ENCODE data around the gene TSPAN5. TPM values are rescaled to one million over a fixed set of nuclear protein-coding genes. Genes with fewer than 3 reads are reported as not detected.

TSPAN5 gene
- total RNA-seq, 1 experiment from 2014 or later = 86.5 TPM

DNA sequence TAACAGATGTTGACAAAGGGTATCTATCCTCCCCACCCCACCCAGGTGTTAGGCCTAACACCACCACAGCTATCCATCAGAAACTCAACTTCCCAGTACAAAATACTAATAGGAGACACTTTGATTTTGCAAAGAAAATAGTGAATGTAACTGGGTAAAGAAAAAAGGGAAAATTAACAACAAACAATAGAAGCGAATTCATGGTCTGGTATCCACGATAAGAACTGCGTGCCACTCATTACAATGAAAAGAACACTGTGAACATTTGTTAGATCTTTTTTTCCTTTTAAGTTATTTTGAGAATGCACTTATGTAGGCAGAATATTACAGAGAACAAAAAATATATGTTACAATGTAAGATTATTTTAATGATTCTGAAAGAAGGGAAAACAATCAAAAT, 12.0 kb downstream of the TSPAN5 start:
- DNase-seq (ENCODE audit: low read depth) = no peak

DNA sequence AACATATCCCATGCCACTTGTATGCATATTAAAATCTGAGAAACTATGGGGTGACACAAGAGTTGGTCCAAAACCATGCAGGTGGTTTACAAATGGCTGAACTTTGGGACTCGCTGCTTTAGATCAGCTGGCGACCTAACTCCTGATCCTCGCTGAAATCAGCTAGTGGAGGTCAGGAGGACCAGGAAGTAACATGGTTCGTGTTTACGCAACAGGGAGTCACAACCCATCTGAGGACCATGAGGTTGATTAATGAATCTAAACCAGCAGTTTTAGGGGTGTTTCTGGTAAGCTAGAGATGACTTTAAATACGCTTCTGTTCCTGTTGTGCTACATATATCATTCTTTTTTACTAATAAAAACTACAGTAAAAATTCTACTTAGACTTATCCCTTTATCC, 12.9 kb downstream of the TSPAN5 start:
- DNase-seq (ENCODE audit: low read depth) = no peak

DNA sequence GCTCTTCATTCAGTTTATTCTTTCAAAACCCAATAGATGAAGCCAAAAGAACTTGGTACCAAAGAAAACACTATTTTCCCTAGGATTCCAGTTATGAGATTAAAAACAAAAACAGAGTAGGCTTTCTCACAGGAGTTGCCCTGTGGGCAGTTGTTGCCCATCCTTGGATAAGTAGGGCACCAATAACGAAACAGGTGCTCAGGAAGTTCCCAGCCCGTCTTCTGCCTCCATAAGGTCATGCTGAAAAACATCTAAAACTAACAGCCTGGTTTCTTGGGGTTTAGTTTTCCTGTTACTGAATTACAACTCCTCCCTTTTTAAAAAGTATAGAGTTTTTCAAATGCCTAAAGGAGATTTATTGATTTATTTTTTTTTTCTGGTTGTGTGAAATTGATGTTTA, 14.7 kb downstream of the TSPAN5 start:
- DNase-seq (ENCODE audit: low read depth) = no peak

DNA sequence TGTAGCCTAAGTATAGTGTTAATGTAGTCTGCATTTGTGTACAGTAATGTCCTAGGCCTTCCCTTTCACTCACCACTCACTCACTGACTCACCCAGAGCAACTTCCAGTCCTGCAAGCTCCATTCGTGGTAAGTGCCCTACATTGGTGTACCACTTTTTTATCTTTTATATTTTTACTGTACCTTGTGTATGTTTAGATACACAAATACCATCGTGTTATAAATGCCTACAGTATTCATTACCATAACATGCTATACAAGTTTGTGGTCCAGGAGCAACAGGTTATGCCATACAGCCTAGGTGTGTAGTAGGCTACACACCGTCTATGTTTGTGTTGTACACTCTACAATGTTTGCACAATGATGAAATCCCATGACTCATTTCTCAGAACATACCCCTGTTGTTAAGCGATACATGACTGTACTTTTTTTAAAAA, 15.4 kb downstream of the TSPAN5 start:
- DNase-seq (ENCODE audit: low read depth) = peak; percentile 74

DNA sequence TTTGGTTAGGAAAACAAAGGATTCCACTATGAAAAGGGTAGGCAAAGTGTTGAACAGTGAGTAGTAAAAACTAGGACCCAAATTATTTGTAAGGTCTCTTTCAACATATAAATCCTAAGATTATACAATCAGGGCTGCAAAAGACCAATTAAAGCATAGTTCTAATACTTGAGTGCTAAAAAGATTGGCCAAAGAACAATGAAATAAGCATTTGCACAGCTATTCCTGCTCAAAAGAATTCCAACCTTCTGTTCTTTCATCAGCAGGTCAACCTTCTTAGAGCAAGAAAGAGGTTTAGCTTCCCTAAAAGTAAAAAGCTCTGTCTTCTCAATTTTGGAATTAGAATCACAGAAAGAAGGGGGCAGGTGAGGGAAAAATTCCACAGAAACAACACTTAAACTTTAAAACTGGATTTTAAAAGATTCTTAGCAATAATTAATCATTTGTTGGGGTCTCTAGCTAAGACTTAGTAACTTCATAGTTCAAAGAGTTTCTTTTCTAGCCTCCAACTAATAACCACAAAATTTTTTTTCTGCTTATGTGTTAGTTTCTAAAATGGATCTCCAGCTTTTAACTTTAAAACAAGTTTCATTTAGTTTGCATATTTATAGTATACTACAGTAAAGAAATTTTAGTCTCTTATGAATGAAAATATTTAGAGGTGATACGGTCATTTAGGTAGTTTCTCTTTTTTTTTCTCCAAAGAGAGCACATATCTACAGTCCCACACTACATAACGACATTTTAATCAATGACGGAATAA, 16.3 kb downstream of the TSPAN5 start:
- no peak for DNase-seq (ENCODE audit: low read depth)

DNA sequence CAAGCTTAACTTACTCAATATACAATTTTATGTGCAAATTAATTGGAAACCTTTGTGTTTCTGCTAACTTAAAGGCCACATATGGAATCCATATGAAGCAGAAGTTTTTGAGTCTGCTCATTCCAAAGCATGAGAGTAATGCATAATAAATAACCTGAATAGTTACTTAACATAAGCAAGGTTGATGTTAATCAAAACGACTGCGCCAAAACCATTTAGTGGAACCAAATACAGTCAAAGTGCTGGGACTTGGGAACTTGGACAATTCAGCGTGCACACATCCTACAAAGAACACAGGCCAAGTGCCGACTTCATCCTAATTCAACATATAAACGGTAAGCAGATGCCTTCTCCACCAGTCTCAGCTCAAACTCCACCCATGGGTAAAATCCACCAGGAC, 17.0 kb downstream of the TSPAN5 start:
- no peak for DNase-seq (ENCODE audit: low read depth)

DNA sequence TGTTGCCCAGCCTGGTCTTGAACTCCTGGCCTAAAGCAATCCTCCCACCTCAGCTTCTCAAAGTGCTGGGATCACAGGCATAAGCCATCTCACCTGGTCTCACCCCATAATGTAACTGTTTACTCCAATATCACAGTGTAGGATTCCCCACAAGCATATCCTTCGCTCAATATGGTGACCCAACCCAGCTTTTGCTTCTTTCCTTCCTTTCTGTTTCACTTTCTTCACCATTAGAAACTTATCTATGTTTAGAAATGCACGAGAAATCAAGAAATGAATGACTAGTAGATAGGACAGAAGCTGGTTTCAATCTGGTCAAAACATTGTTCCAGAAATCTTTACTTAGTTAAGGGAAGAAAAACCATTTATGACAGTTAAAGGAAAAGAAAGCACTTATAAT, 18.9 kb downstream of the TSPAN5 start:
- no peak for DNase-seq (ENCODE audit: low read depth)

DNA sequence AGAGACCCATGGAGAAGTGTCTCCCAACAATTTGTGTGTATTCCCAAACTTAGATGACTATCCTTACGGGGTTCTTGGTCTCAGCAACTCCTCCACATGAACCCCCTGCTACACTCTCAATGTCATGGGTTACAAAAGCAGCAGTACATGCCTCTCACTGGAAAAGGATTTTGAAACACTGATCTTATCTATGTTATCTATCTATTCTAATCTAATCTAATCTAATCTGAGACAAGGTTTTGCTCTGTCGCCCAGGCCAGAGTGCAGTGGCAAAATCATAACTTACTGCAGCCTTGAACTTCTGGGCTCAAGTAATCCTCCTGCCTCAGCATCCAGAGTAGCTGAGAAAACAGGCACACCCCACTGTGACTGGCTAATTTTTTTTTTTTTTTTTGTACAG, 19.3 kb downstream of the TSPAN5 start:
- no peak for DNase-seq (ENCODE audit: low read depth)

DNA sequence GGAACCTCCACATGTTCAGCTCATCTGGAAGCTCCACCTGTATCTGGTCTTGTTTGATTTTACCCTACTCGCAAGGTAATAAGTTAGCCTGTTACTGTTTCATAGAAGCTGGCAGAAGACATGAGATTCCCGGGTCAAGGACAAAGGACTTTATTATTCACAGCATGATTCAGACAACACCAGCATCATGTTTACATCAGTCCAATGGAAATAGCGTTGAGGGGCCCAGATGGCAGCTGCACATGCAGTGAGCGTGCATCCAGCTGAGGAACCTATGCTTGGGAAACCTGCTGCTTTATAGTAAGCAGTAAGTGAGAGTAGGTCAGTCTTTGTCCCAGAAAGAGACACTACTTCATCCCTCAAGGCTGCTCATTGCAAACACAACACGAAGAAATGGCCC, 19.8 kb downstream of the TSPAN5 start:
- DNase-seq (ENCODE audit: low read depth) = peak; percentile 45

DNA sequence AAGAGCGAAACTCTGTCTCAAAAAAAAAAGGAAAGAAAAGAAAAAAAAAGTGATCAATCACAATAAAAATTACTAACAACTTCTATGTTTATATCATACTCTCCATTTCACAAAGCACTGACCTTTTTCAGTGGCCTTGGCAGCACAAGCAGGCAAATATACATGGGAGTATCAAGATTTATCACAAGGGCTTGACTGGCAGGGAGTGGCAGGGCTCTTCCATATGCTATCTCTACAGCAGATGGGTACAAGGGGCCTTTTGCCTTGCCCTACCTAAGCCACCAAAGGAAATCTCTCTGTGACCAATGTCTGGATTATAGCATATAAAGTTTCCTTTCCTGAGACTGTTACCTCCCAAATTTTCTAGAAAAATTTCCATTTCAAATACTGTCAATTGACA, 24.4 kb downstream of the TSPAN5 start:
- DNase-seq (ENCODE audit: low read depth) = no peak

DNA sequence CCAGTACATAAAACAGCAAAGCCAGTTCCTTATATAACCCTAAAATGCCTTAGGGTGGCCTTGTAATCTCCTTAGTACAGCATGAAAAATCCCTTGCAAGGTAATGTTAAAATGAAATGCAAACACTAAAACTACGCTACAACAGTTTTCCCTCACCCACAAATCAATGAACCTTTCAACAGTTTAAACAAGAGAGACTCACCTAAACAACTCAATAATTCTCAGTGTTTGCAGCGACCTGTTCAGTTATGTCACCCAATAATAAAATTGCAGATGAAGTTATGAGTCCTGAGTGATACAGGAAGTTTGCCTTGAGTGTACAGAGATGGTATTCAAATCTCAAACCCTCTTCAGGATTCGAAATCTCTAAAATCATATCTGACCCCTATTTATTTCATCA, 25.3 kb downstream of the TSPAN5 start:
- no peak for DNase-seq (ENCODE audit: low read depth)

DNA sequence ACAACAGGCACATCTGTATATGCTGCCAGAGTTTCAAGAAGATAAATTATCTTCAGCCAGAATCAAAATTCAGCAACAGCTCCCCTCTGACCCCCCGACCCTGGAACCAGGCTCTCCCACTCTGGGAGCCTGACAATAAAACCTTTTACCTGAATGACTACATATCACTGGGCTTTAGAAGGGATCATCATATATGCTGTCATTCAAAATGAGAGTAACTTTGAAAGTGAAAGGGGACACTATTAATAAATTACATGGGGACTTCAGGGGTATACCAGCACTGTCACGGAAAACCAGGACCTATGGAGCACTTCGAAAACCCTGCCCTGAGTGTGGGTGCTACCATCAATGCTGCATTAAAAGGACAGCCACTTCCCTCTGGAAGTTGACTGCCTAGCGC, 26.2 kb downstream of the TSPAN5 start:
- DNase-seq (ENCODE audit: low read depth) = no peak

DNA sequence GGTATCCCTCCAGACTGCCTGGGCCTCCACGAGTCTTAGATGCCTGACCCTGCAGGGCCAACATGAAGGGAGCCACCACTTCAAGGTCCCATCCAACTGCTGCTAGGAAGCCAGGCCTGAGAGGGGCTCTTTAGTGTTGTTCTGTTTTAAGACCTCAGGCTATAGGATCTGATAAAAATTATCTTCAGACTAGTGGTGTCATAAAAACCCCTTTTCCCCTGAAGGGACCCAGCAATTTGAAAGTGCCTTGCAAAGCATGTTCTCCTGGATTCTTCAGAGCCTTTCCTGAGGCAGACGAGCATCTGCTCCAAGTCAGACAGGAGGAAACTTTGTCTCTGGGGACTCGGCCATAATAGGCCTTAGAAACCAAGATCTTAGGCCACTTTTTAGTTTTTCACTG, 26.9 kb downstream of the TSPAN5 start:
- DNase-seq (ENCODE audit: low read depth) = no peak

DNA sequence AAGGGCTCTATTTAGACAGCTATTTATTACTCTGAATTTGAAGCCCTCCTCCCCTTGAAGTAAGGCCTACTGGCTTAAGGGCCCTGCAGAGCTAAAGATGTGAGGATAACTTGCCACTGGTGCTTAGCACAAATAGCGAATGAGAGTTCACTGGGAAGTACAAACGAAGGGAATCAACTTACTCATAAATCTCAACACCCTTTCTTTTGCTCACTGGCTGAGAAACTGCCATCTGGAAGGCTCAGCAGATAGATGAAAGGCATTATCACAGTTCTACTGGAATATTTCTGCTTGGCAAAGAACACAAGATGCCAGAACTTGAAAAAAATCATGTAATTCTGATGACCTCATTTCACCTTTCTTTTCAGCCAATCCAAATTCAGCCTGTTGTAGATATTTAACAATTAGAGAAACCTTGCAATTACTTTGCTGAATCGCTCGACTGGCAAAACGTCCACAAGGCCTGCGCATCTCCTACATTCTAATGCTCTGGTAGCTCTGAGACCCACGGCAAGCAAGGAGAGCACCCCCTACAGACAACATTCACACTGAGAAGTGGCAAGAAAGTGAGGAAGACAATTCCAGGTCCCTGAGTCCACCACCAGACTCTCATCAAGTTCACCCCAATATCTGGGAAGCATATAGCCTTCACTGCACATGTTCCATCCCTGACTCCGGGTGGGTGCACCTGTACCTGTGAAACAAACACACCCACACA, 27.5 kb downstream of the TSPAN5 start:
- no peak for DNase-seq (ENCODE audit: low read depth)

DNA sequence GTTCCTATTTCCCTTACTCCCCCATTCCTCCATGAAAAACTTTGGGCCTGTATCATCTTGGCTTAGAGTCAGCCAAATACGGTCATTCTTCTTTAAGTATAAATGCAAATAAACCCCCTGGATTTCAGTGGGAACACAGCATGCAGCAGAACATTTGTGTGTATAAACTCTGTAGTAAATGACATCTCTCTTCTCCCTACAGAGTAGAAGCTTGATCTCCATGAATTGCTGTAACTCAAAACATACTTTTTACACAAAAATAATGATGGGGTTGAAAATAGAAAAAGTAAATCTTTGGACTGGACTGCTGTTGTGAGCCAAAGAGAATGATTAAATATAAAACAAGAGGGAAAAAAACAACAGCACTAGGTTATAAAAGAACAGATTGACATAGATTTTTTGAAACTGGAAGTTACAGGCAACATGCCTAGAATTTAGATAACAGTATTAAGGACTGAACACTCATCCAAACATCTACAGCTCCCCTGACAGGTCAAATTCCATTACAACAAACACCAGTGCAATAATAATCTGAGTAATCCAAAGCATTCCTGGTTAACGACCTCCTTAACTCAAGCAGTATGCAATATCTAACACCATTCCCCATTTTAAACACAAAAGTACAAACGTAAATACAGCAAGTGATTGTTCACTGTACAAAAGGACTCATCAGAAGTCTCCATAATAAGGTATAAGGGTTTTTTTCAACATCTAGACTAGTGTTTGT, 30.7 kb downstream of the TSPAN5 start:
- peak; percentile 50 for DNase-seq (ENCODE audit: low read depth)

DNA sequence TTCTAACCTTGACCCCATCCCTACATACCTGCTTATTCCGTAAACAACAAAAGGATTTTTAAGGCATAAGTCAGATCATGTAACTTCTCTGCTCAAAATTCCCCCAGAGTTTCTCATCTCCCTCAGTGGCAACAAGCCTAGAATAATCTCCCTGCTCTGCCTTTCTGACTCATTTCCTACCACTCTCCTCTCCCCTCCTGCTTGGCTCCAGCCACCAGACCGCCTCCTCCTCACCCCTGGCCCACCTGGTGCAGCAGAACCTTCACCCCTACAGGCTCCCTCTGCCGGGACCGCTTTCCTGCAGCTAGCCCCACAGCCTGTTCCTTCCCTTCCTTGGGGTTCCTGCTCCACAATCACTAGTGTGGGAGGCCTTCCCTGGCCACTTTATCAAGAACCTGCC, 32.1 kb downstream of the TSPAN5 start:
- peak; percentile 86 for DNase-seq (ENCODE audit: low read depth)

DNA sequence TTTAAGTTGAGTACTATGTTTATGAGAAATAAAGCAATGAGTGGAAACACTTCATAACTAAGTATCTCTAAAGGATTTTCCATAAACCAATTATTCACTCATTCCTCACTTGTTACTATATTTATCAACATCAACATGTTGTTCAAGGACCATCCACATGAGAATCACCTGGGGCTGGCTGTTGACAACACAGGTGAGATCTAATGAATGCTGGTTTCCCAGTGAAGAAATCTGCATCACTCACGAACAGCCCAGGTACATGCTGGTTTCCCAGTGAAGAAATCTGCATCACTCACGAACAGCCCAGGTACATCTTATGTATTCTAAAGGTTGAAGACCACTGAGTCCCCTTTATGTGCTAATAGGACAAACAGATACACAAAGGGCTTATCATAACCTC, 32.5 kb downstream of the TSPAN5 start:
- DNase-seq (ENCODE audit: low read depth) = no peak

DNA sequence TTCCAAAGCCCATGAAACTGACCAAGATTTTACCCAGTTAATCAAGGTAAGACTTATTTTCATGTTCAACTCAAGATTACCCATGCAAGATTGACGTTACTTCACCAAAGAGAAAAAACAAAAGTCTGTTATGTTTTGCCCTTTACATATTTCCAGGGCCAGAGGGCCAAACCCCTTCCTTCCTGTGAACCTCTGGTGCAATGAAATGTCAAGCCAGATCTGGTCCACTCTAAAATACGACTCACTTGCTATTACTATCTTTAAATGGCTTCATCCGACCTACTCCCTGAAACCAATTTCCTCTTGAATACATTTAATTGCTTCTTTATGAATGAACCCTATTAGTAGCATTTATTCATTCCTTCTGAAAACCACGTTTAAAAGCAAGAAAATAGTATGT, 33.0 kb downstream of the TSPAN5 start:
- no peak for DNase-seq (ENCODE audit: low read depth)

DNA sequence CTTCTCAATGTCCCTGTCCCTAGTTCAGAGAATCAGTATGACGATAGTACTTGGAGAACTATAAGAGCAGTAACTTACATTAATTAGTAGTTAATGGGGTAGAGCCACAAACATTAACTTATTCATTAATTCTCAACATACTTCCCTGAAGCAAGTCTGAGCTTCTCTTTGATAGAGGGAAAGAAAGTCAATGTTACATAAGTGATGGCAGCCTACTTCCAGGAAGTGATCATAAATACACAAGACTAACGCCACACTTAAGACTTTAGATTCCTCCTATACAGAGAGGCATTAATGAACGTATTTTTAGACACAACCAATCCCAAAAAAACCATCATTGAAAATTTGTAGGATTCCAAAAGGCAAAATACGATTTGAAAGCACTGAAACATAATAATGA, 33.8 kb downstream of the TSPAN5 start:
- DNase-seq (ENCODE audit: low read depth) = no peak

DNA sequence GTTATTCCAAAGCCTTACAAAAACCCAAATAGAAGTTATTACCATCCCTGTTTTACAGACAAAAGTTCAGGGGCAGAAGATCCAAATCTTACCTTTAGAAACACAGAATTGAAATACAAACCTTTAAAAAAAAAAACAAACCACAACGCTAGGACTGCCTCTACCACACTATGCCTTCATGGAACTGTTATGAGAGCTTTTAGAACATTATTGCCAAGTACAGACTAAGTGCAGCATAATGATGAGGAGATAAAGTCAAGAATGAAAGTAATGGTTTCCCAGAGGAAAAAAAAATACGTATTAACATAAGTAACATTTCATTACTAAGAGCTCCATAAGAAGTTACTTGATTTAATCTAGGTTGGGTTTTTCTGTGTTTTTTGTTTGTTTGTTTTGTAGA, 34.3 kb downstream of the TSPAN5 start:
- DNase-seq (ENCODE audit: low read depth) = no peak

DNA sequence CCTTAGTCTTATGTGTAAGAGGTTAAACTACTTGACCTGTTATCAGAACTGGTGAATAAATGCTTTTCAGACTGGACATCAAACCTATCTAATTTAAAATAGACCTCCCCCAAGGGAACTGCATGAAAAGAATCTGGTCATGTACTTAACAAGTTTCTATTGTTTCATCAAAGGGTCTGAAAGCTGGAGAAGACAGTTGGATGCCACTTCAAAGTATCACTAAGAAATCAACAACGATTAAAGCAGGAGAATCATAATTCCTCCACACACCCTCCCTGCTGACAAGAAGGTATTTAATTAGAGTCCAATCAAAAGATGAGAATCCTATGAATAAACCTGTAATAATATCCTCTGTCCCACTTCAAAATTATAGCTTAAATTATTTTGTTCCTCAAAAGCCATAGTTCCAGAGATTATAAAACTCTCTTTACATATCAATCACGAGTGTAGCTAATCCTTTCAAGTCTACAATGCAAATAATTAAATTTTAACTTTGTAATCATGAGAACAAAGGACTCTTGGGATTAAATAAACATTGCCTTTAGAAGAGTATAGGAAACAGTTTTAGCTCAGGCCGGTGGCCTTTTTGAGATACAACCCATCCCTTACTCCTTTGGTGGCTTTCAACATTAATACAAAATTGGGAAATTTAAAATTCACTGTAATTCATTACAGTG, 35.1 kb downstream of the TSPAN5 start:
- DNase-seq (ENCODE audit: low read depth) = no peak

Measured in LHCN-M2 (cell line).